ENCODE measurements around the gene EYA3.

The EYA3 gene

GRCh38 chr1:28122183-28122582, 33.8 kb upstream of the EYA3 start:
- no peaks in the 10 kb centered on the region for H3K36me3 Mint-ChIP-seq
- H3K4me1 Mint-ChIP-seq = no peaks in the 10 kb centered on the region
- H3K9me3 Mint-ChIP-seq = no peaks in the 10 kb centered on the region
- no peak overlapping the region for H3K27ac Mint-ChIP-seq
- H3K4me3 Mint-ChIP-seq = no peak overlapping the region
- H3K27me3 Mint-ChIP-seq = peaks cover 2% of the 10 kb centered on the region

- Mint-ChIP-seq H3K27me3 (no peaks in the 10 kb centered on the region), H3K9me3 (no peaks in the 10 kb centered on the region), H3K27ac (no peak overlapping the region), H3K4me1 (peaks cover 7% of the 10 kb centered on the region), H3K4me3 (no peak overlapping the region), H3K36me3 (no peaks in the 10 kb centered on the region)
Measured at GRCh38 chr1:28119556-28119955, 31.1 kb upstream of the EYA3 start.

GRCh38 chr1:28118640-28119307, 30.4 kb upstream of the EYA3 start:
- Mint-ChIP-seq H3K36me3 (no peaks in the 10 kb centered on the region), H3K27me3 (no peaks in the 10 kb centered on the region), H3K27ac (no peak overlapping the region), H3K9me3 (no peaks in the 10 kb centered on the region), H3K4me1 (peaks cover 7% of the 10 kb centered on the region), H3K4me3 (no peak overlapping the region)

GRCh38 chr1:28115267-28115666, 26.9 kb upstream of the EYA3 start:
- Mint-ChIP-seq H3K9me3 (no peaks in the 10 kb centered on the region), H3K27me3 (no peaks in the 10 kb centered on the region), H3K36me3 (no peaks in the 10 kb centered on the region), H3K4me3 (no peak overlapping the region), H3K4me1 (peaks cover 7% of the 10 kb centered on the region), H3K27ac (peak overlapping the region; percentile 49)

GRCh38 chr1:28114844-28115243, 26.4 kb upstream of the EYA3 start:
- no peaks in the 10 kb centered on the region for H3K27me3 Mint-ChIP-seq
- no peak overlapping the region for H3K4me3 Mint-ChIP-seq

GRCh38 chr1:28113242-28113572, 24.8 kb upstream of the EYA3 start:
- H3K27me3 Mint-ChIP-seq = no peaks in the 10 kb centered on the region
- peaks cover 7% of the 10 kb centered on the region for H3K4me1 Mint-ChIP-seq
- H3K4me3 Mint-ChIP-seq = no peak overlapping the region
- H3K36me3 Mint-ChIP-seq = no peaks in the 10 kb centered on the region
- no peak overlapping the region for H3K27ac Mint-ChIP-seq
- no peaks in the 10 kb centered on the region for H3K9me3 Mint-ChIP-seq

More at GRCh38 chr1:28114844-28115243, 26.4 kb upstream of the EYA3 start:
- Mint-ChIP-seq H3K4me1 (peaks cover 7% of the 10 kb centered on the region), H3K9me3 (no peaks in the 10 kb centered on the region), H3K27ac (no peak overlapping the region), H3K36me3 (no peaks in the 10 kb centered on the region)

GRCh38 chr1:28112388-28113241, 24.2 kb upstream of the EYA3 start:
- no peaks in the 10 kb centered on the region for H3K36me3 Mint-ChIP-seq
- H3K27ac Mint-ChIP-seq = no peak overlapping the region
- H3K27me3 Mint-ChIP-seq = no peaks in the 10 kb centered on the region
- no peaks in the 10 kb centered on the region for H3K9me3 Mint-ChIP-seq
- H3K4me3 Mint-ChIP-seq = no peak overlapping the region
- peaks cover 7% of the 10 kb centered on the region for H3K4me1 Mint-ChIP-seq

GRCh38 chr1:28111157-28111556, 22.7 kb upstream of the EYA3 start:
- Mint-ChIP-seq H3K36me3 (no peaks in the 10 kb centered on the region), H3K27me3 (no peaks in the 10 kb centered on the region), H3K9me3 (no peaks in the 10 kb centered on the region), H3K4me1 (peaks cover 7% of the 10 kb centered on the region), H3K4me3 (no peak overlapping the region), H3K27ac (no peak overlapping the region)

- Mint-ChIP-seq H3K4me3 (no peak overlapping the region), H3K36me3 (no peaks in the 10 kb centered on the region), H3K27ac (no peak overlapping the region), H3K4me1 (peaks cover 7% of the 10 kb centered on the region), H3K9me3 (no peaks in the 10 kb centered on the region), H3K27me3 (no peaks in the 10 kb centered on the region)
Measured at GRCh38 chr1:28110555-28110954, 22.1 kb upstream of the EYA3 start.

GRCh38 chr1:28109639-28110038, 21.2 kb upstream of the EYA3 start:
- H3K36me3 Mint-ChIP-seq = no peaks in the 10 kb centered on the region
- no peak overlapping the region for H3K4me3 Mint-ChIP-seq
- H3K27me3 Mint-ChIP-seq = no peaks in the 10 kb centered on the region
- H3K27ac Mint-ChIP-seq = no peak overlapping the region
- H3K9me3 Mint-ChIP-seq = no peaks in the 10 kb centered on the region
- H3K4me1 Mint-ChIP-seq = no peaks in the 10 kb centered on the region

GRCh38 chr1:28108001-28108400, 19.6 kb upstream of the EYA3 start:
- Mint-ChIP-seq H3K4me1 (no peaks in the 10 kb centered on the region), H3K27me3 (no peaks in the 10 kb centered on the region), H3K27ac (no peak overlapping the region), H3K9me3 (no peaks in the 10 kb centered on the region), H3K4me3 (no peak overlapping the region), H3K36me3 (no peaks in the 10 kb centered on the region)

- Mint-ChIP-seq H3K9me3 (no peaks in the 10 kb centered on the region), H3K27ac (no peak overlapping the region), H3K27me3 (no peaks in the 10 kb centered on the region), H3K36me3 (no peaks in the 10 kb centered on the region), H3K4me1 (no peaks in the 10 kb centered on the region), H3K4me3 (no peak overlapping the region)
Measured at GRCh38 chr1:28104866-28105467, 16.6 kb upstream of the EYA3 start.

- H3K9me3 Mint-ChIP-seq = no peaks in the 10 kb centered on the region
- no peaks in the 10 kb centered on the region for H3K36me3 Mint-ChIP-seq
- H3K27me3 Mint-ChIP-seq = no peaks in the 10 kb centered on the region
- H3K4me3 Mint-ChIP-seq = no peak overlapping the region
- no peaks in the 10 kb centered on the region for H3K4me1 Mint-ChIP-seq
- H3K27ac Mint-ChIP-seq = no peak overlapping the region
Measured at GRCh38 chr1:28102189-28102588, 13.8 kb upstream of the EYA3 start.

GRCh38 chr1:28099050-28099769, 10.8 kb upstream of the EYA3 start:
- Mint-ChIP-seq H3K36me3 (no peaks in the 10 kb centered on the region), H3K9me3 (no peaks in the 10 kb centered on the region), H3K27ac (no peak overlapping the region), H3K4me1 (no peaks in the 10 kb centered on the region), H3K4me3 (no peak overlapping the region), H3K27me3 (peaks cover 1% of the 10 kb centered on the region)

GRCh38 chr1:28097100-28097472, 8.7 kb upstream of the EYA3 start:
- no peaks in the 10 kb centered on the region for H3K4me1 Mint-ChIP-seq
- H3K36me3 Mint-ChIP-seq = no peaks in the 10 kb centered on the region
- H3K27ac Mint-ChIP-seq = no peak overlapping the region
- no peak overlapping the region for H3K4me3 Mint-ChIP-seq
- H3K9me3 Mint-ChIP-seq = no peaks in the 10 kb centered on the region
- H3K27me3 Mint-ChIP-seq = peaks cover 1% of the 10 kb centered on the region

Data from activated naive CD4-positive, alpha-beta T cell treated with anti-CD3 and anti-CD28 coated beads, Interleukin-2, amount 50 U/mL, for 24 hours (primary cell).